HCT116 (cell line): Measurements from ENCODE around the gene USP48.

ENCODE experiments used
- JUND ChIP-seq: IDR thresholded peaks from 2 replicates; pipeline ENCODE4 v1.6.1; 2012
- POLR2A ChIP-seq: IDR thresholded peaks from 2 replicates; pipeline ENCODE4 v1.7.0; 2011; ENCODE audit warnings: borderline replicate concordance; ENCODE audit not compliant: insufficient read depth, insufficient read length; ENCODE audit errors: extremely low read depth
- SIN3A ChIP-seq: IDR thresholded peaks from 2 replicates; pipeline ENCODE4 v1.6.1; 2012; ENCODE audit warnings: low read depth
- TF ChIP-seq, protein P1 (sequence below), 3 experiments: fragments of 200-600 bp in 1 of 3; sonication (generic) in 1 of 3; IDR thresholded peaks in 2 of 3; conservative IDR thresholded peaks in 1 of 3; 2 replicates each; pipeline ENCODE4 v1.5.1; 2012 to 2017; ENCODE audit warnings: low read depth in 2 of 3, low read length in 2 of 3, antibody characterized with exemption in 1 of 3, borderline replicate concordance in 1 of 3, control low read depth in 1 of 3, mild to moderate bottlenecking in 1 of 3, mixed read lengths in 1 of 3, mixed run types in 1 of 3, moderate library complexity in 1 of 3; ENCODE audit not compliant: insufficient read depth in 1 of 3

DNA sequence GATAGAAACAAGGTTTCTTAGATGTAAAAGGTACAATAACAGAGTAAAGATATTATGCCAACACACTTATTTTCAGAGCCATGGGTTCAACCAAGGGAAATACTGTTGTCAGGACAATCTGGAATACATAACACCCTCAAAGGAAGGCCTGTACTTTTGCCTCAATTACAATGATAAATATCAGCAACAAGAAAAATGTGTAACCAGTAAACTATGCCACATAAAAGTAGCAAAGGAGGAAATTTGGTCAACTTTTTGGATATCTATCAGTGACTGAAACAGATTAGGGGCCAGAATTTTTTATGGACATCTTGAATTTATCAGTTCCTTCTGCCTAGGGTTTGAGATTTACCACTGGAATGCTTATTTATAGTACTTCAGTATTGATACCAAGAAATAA, 89.2 kb downstream of the USP48 start:
- no peak for TF ChIP-seq POLR2A
- TF ChIP-seq, protein P1, sequence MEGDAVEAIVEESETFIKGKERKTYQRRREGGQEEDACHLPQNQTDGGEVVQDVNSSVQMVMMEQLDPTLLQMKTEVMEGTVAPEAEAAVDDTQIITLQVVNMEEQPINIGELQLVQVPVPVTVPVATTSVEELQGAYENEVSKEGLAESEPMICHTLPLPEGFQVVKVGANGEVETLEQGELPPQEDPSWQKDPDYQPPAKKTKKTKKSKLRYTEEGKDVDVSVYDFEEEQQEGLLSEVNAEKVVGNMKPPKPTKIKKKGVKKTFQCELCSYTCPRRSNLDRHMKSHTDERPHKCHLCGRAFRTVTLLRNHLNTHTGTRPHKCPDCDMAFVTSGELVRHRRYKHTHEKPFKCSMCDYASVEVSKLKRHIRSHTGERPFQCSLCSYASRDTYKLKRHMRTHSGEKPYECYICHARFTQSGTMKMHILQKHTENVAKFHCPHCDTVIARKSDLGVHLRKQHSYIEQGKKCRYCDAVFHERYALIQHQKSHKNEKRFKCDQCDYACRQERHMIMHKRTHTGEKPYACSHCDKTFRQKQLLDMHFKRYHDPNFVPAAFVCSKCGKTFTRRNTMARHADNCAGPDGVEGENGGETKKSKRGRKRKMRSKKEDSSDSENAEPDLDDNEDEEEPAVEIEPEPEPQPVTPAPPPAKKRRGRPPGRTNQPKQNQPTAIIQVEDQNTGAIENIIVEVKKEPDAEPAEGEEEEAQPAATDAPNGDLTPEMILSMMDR (IDR thresholded peaks at IDR 0.05 in 2 of 3, conservative IDR thresholded peaks at IDR 0.05 in 1 of 3; ENCODE audit: borderline replicate concordance in 1 of 3, insufficient read depth in 1 of 3, low read depth in 2 of 3, low read length in 2 of 3) = no peak
- no peak for TF ChIP-seq SIN3A
- no peak for TF ChIP-seq JUND
